Astrocyte of the spinal cord (primary cell): ENCODE measurements around the gene DSCAML1.

Source experiments
- DNase-seq: peaks from one replicate; pipeline ENCODE4 v3.0.0; 2011; ENCODE audit warnings: low read depth, low spot score
- H3K4me3 ChIP-seq: 2 replicates; pipeline ENCODE4 v1.5.1; 2011; ENCODE audit warnings: low read depth, mild to moderate bottlenecking, low read length, moderate library complexity
- CTCF ChIP-seq: IDR thresholded peaks from 2 replicates; pipeline ENCODE4 v1.5.1; 2012; ENCODE audit warnings: low read depth, mild to moderate bottlenecking, low read length, inconsistent platforms
- in situ Hi-C: cut with HindIII; loops from 2 replicates; pipeline ENCODE4 v1.10.0; 2017; ENCODE audit warnings: low sequenced_read_pairs

Gene DSCAML1

DNA sequence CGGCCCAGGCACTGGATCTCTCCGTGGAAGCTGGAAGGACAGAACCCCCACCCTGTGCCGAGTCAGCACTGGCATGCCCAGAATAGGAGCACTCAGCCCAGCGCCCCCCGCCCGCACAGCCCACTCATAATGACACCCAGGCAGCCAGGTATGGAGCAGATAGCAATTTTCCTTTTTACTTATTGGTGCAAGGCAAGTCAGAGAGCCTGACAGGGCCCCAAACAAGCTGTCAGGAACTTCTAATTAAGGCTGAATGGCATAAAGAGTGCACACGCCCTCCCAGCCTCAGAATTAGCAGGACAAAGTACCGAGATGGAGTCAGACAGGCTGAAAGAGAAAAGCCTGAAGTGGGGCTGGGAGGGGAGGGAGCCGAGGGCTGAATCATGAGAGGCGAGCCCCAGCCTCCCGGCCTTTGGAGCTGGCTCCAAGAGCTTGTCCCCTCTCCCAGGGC lies 76.9 kb downstream of the DSCAML1 start:
- DNase-seq = no peak
- in situ Hi-C loops = no loop called here
- TF ChIP-seq CTCF = no peak
- H3K4me3 ChIP-seq = no peak overlapping the region

GRCh38 chr11:117719480-117719879 lies 77.5 kb downstream of the DSCAML1 start:
- TF ChIP-seq CTCF = no peak
- no peak for DNase-seq
- H3K4me3 ChIP-seq = no peak overlapping the region
- in situ Hi-C loops = no loop called here

GRCh38 chr11:117717485-117718314 lies 79.3 kb downstream of the DSCAML1 start:
- no peak for TF ChIP-seq CTCF
- in situ Hi-C loops = no loop called here
- no peak for DNase-seq
- no peak overlapping the region for H3K4me3 ChIP-seq

DNA sequence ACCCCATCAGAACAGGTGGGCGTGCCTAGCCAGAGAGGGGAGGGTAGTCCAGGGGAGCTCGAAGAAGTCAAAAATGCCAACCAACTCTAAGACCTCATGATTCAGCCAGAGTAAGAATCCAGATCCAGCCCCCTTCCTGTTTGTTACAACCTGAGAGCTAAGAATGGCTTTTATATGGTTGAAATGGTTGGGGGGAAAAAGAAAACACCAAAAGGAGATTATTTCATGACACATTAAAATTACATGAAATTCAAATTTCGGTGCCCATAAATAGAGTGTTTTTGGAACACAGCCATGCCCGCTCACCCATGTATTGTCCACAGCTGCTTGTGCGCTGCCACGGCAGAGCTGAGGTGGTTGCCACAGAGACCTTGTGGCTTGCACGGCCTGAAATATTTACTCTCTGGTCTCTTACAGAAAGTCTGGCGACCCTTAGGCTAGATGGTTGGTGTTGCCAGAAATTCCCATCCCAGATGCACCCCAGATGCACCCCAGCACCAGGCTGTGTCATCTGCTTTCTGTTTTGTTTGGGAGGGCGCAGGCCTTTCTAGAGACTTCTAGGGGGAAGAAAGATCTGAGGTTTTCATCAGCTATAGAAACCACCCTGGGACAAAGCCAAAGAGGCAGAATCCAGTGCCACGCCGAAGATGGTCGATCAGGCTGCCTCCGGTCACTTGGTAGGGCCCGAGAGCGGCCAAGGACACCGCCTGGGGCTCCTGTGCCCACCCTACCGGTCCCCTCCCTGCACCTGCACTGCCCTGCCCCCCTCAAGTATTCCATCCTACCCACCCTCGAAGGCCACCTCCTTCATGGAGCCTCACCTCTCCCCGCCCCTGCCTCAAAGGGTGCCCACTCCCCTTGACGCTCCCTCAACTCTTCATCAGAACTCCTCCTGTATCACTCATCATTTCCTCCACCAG lies 80.2 kb downstream of the DSCAML1 start:
- no peak overlapping the region for H3K4me3 ChIP-seq
- DNase-seq = no peak
- no peak for TF ChIP-seq CTCF
- in situ Hi-C loops = no loop called here

DNA sequence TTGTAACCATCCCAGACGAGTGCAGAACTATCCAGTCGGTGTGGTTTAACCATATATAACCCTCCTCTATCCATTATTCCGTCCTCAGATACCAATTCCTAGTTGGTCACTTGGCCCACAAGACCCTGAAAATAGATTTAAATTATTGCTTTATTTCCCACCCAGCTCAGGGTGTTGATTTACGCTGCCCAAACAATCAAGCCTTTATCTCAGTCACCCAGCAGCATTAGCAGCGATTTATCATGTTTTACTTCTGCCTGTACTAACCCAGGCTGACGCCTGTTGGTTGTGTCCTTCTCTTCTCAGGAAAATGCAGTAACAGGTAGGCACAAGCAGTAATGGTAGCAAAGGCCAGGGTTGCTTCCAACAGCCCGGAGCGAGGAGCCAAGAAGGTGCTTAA lies 81.2 kb downstream of the DSCAML1 start:
- no peak for TF ChIP-seq CTCF
- no peak for DNase-seq
- in situ Hi-C loops = no loop called here
- no peak overlapping the region for H3K4me3 ChIP-seq

GRCh38 chr11:117713538-117713991 lies 83.5 kb downstream of the DSCAML1 start:
- no peak for TF ChIP-seq CTCF
- DNase-seq = no peak
- H3K4me3 ChIP-seq = no peak overlapping the region
- in situ Hi-C loops = no loop called here
